ENCODE results near the gene PLA2G5.

DNA sequence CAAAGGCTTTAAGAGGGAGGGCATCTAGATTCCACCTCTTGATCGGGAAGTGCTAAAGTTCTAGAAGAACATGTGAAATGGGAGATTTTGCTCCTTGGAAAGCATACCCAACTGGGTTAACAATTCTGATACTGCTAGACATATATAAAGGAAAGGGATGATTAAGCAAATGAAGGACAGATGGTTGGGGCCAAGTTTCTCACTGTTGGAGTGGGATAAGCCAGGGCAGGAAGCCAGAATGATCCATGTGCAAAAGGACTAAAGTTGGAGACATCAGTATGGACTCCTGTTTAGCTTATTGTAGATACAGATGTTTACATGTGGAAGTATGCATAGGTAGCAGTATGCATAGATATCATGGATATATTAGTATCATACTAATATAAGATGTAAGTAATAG, 16.8 kb downstream of the PLA2G5 start:
- TF ChIP-seq, protein P1, sequence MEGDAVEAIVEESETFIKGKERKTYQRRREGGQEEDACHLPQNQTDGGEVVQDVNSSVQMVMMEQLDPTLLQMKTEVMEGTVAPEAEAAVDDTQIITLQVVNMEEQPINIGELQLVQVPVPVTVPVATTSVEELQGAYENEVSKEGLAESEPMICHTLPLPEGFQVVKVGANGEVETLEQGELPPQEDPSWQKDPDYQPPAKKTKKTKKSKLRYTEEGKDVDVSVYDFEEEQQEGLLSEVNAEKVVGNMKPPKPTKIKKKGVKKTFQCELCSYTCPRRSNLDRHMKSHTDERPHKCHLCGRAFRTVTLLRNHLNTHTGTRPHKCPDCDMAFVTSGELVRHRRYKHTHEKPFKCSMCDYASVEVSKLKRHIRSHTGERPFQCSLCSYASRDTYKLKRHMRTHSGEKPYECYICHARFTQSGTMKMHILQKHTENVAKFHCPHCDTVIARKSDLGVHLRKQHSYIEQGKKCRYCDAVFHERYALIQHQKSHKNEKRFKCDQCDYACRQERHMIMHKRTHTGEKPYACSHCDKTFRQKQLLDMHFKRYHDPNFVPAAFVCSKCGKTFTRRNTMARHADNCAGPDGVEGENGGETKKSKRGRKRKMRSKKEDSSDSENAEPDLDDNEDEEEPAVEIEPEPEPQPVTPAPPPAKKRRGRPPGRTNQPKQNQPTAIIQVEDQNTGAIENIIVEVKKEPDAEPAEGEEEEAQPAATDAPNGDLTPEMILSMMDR (conservative IDR thresholded peaks at IDR 0.05; ENCODE audit: low read depth, low read length) = no peak
- TF ChIP-seq EZH2phosphoT487 (IDR thresholded peaks at IDR 0.05; ENCODE audit: borderline replicate concordance, low read length) = no peak
